Thymus (tissue), 11 donors: ENCODE results near the gene TXNDC11. TPM values are rescaled to one million over a fixed set of nuclear protein-coding genes. Genes with fewer than 3 reads are reported as not detected.

Experiments used
- DNase-seq, 9 donors: peaks; one replicate each; pipeline ENCODE4 v3.0.0-alpha.2; 2013; ENCODE audit warnings: low spot score in 9 of 9, low read depth in 6 of 9, missing footprints in 1 of 9
- H3K27ac ChIP-seq, 2 donors: one replicate each; pipeline ENCODE4 v1.5.1; 2013; ENCODE audit warnings: control low read depth in 1 of 2, low read depth in 1 of 2, low read length in 1 of 2, mild to moderate bottlenecking in 1 of 2, moderate library complexity in 1 of 2
- H3K27me3 ChIP-seq, 2 donors: one replicate each; pipeline ENCODE4 v1.5.1; 2013; ENCODE audit warnings: low read length in 1 of 2; ENCODE audit not compliant: control insufficient read depth in 2 of 2, insufficient read depth in 1 of 2
- H3K36me3 ChIP-seq, 2 donors: one replicate each; pipeline ENCODE4 v1.5.1; 2013; ENCODE audit warnings: low read length in 1 of 2, mild to moderate bottlenecking in 1 of 2, moderate library complexity in 1 of 2; ENCODE audit not compliant: control insufficient read depth in 2 of 2, insufficient read depth in 2 of 2
- H3K4me1 ChIP-seq, 2 donors: one replicate each; pipeline ENCODE4 v1.5.1; 2013; ENCODE audit warnings: low read length in 2 of 2; ENCODE audit not compliant: control insufficient read depth in 2 of 2, insufficient read depth in 2 of 2
- H3K4me3 ChIP-seq, 2 donors: one replicate each; pipeline ENCODE4 v1.5.1; 2013; ENCODE audit warnings: low read length in 2 of 2, control low read depth in 1 of 2, mild to moderate bottlenecking in 1 of 2
- H3K9me3 ChIP-seq, 2 donors: one replicate each; pipeline ENCODE4 v1.5.1; 2013; ENCODE audit warnings: low read length in 1 of 2, mild to moderate bottlenecking in 1 of 2; ENCODE audit not compliant: control insufficient read depth in 2 of 2, insufficient read depth in 1 of 2
- WGBS: extraction: QIAGEN DNeasy Blood & Tissue Kit; methylation state at CpG from one replicate; pipeline ENCODE4 v1.1.7; 2013; 5-methylcytosine and 5-hydroxymethylcytosine counted together
- polyA plus RNA-seq: library from polyadenylated mRNA; stranded (reverse); fragments of 200-250 nt; gene quantifications from one replicate; pipeline ENCODE4 v1.2.3, GENCODE V29; 2013
- total RNA-seq: library from RNA; stranded (reverse); fragments of 120-200 nt; gene quantifications from one replicate; pipeline ENCODE4 v1.2.4, GENCODE V29; 2013
- donor health status: healthy.

The TXNDC11 gene
- total and polyA plus RNA-seq, 2 donors: 22.9 to 46.4 TPM

DNA sequence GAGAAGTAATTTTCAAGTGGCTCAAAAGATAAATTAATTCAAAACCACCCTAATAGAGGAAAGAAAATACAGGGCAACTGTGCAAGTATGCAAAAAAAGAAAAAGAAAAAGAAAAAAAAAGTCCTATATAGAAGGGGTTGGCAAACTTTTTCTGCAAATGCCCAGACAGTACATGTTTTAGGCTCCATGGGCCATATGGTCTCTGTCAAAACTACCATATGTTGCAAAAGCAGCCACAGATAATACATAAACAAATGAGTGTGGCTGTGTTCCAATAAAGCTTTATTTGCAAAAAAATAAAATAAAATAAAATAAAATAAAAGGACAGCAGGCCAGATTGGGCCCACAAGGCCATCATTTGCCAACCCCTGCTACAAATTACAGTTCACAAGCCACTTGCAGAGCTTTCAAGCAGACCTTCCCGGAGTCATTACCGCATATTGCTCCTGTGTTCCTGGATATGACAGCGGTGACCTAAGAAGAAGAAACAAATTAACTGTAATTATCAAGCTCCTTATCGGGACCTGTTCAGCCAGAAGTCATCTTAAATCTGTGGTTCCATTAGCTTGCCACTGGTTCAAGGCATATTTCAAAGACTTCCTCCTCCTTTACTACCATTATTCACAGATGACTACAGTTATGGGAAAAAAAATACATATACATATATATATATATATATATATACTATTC, 38.5 kb upstream of the TXNDC11 start:
- H3K4me1 ChIP-seq: peaks cover 11 to 31% of the 10 kb centered on the region in 2 donors
- WGBS: 99% methylated on average over 4 of the region's 4 CpGs
- H3K36me3 ChIP-seq: peaks cover 10 to 54% of the 10 kb centered on the region in 2 donors
- no peaks in the 10 kb centered on the region for H3K9me3 ChIP-seq
- no peak for DNase-seq
- H3K4me3 ChIP-seq: no peak overlapping the region
- H3K27me3 ChIP-seq: no peaks in the 10 kb centered on the region
- peak overlapping the region; percentile 46 to 55 for H3K27ac ChIP-seq

DNA sequence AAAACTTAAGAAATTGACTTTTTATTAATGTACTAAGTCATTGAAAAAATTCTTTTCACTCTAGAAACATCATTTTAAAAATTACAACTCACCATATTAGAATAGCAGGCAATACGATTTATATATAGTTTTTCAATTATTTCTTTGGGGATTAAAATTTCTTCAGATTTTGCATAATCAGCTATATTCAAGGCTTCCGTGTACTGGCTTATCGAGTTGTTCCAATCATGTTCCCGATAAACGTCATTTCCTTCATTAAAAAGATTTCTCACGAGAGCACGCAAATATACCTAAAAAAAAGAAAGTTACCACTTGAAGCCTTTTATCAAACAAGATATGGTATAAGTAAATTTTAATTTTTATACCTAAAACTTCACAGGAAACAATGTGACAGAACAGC, 36.4 kb upstream of the TXNDC11 start:
- no peaks in the 10 kb centered on the region for H3K9me3 ChIP-seq
- H3K27ac ChIP-seq: no peak overlapping the region
- H3K4me1 ChIP-seq: peaks cover 11 to 24% of the 10 kb centered on the region in 2 donors
- H3K36me3 ChIP-seq: peaks cover 24 to 70% of the 10 kb centered on the region in 2 donors
- no peak overlapping the region for H3K4me3 ChIP-seq
- no peak for DNase-seq
- H3K27me3 ChIP-seq: no peaks in the 10 kb centered on the region
- WGBS: 99% methylated on average over 7 of the region's 7 CpGs

DNA sequence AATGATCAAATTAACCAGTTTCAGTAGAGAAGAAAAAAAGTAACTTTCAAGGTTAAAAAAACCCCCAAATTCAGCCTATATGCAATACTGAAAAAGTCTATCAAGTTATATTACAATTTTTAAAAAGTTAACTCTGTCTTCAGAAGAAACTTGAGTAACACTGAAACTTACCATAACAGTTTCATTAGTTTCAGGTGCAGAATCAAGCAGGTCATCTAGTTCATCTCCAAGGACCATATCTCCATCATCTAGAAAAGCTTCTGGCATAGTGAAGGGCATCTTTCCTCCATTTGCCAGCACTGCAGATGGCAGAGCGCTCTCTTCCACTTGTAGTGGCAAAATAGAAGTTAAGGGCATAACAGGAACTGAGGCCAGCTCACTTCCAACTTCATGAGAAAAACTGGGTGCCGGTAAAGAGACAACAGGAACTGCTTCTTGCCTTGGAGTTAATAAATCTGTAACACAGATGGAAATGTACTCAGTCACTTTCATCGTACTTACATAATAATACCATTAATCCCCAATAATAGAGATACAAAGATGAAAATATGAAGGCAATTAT, 31.5 kb upstream of the TXNDC11 start:
- H3K9me3 ChIP-seq: no peaks in the 10 kb centered on the region
- no peak overlapping the region for H3K27ac ChIP-seq
- WGBS: 96% methylated on average over 3 of the region's 3 CpGs
- H3K27me3 ChIP-seq: no peaks in the 10 kb centered on the region
- no peak overlapping the region for H3K4me3 ChIP-seq
- H3K4me1 ChIP-seq: no peaks in the 10 kb centered on the region
- peaks cover 51 to 78% of the 10 kb centered on the region in 2 donors for H3K36me3 ChIP-seq
- no peak for DNase-seq

DNA sequence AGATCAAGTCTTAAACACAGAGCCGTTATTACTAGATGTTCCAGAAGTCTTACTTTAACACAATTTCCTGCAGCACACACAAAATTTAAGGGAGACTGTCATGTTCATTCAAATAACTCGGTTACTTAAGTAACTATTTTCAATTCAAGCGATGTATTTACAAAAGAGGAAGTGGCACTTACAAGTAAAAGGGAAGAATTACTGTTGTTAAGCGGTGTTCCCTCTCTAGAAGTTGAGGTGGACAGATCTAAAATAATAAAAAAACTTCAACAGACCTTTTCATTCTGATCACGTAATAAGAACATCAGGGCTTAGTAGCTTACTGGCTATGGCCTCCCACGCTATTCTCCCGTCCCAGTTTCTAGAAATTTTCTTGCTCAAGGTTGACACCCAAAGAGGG, 26.2 kb upstream of the TXNDC11 start:
- 40% methylated on average over 7 of the region's 7 CpGs for WGBS
- H3K27ac ChIP-seq: peak overlapping the region in 1 of 2 donors; percentile 31
- no peak overlapping the region for H3K4me3 ChIP-seq
- H3K36me3 ChIP-seq: peaks cover 56 to 78% of the 10 kb centered on the region in 2 donors
- H3K9me3 ChIP-seq: no peaks in the 10 kb centered on the region
- no peaks in the 10 kb centered on the region for H3K27me3 ChIP-seq
- DNase-seq: no peak
- H3K4me1 ChIP-seq: no peaks in the 10 kb centered on the region

DNA sequence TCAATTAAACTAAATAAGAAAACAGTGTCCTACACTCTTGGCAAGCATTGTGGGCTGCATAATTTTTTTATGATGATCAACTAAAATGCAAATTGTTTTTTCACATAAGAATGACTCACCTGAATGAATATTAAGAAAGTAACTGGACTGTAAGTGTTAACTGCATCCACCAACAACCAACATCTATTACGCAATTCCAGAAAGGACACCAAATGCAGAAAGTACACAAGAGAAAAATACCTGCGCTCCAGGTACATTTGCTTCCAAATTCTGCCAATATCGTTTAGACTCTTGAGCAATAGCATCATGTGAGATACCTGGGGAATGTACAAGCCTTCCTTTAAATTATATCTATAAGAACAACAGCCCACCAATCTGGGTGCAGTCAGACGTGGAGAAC, 19.8 kb upstream of the TXNDC11 start:
- peaks cover 63 to 83% of the 10 kb centered on the region in 2 donors for H3K36me3 ChIP-seq
- DNase-seq: no peak
- no peaks in the 10 kb centered on the region for H3K27me3 ChIP-seq
- 97% methylated on average over 4 of the region's 4 CpGs for WGBS
- no peak overlapping the region for H3K4me3 ChIP-seq
- no peaks in the 10 kb centered on the region for H3K4me1 ChIP-seq
- H3K27ac ChIP-seq: no peak overlapping the region
- no peaks in the 10 kb centered on the region for H3K9me3 ChIP-seq

GRCh38 chr16:11759997-11760396, 17.3 kb upstream of the TXNDC11 start:
- Histone ChIP-seq H3K27me3 (no peaks in the 10 kb centered on the region), H3K36me3 (peaks cover 54 to 82% of the 10 kb centered on the region in 2 donors), H3K4me3 (no peak overlapping the region), H3K9me3 (no peaks in the 10 kb centered on the region), H3K4me1 (no peaks in the 10 kb centered on the region), H3K27ac (no peak overlapping the region)
- WGBS: 99% methylated on average over 4 of the region's 4 CpGs
- no peak for DNase-seq

- Histone ChIP-seq H3K27ac (no peak overlapping the region), H3K4me1 (no peaks in the 10 kb centered on the region), H3K4me3 (no peak overlapping the region), H3K9me3 (no peaks in the 10 kb centered on the region), H3K27me3 (no peaks in the 10 kb centered on the region), H3K36me3 (peaks cover 55 to 81% of the 10 kb centered on the region in 2 donors)
- DNase-seq: no peak
- 99% methylated on average over 9 of the region's 9 CpGs for WGBS
Observed at GRCh38 chr16:11759163-11759834, 16.6 kb upstream of the TXNDC11 start.

GRCh38 chr16:11757671-11758545, 15.3 kb upstream of the TXNDC11 start:
- Histone ChIP-seq H3K4me1 (no peaks in the 10 kb centered on the region), H3K4me3 (no peak overlapping the region), H3K27me3 (no peaks in the 10 kb centered on the region), H3K36me3 (peaks cover 57 to 85% of the 10 kb centered on the region in 2 donors), H3K27ac (no peak overlapping the region), H3K9me3 (no peaks in the 10 kb centered on the region)
- WGBS: 94% methylated on average over 10 of the region's 10 CpGs
- DNase-seq: no peak
